Measurements from ENCODE around the gene TM9SF3.
"Not testable (repeated sequence)": the region's sequence is repeated elsewhere in the genome, so short reads cannot be mapped to it uniquely, and the experiment has no call there.

Gene TM9SF3

DNA sequence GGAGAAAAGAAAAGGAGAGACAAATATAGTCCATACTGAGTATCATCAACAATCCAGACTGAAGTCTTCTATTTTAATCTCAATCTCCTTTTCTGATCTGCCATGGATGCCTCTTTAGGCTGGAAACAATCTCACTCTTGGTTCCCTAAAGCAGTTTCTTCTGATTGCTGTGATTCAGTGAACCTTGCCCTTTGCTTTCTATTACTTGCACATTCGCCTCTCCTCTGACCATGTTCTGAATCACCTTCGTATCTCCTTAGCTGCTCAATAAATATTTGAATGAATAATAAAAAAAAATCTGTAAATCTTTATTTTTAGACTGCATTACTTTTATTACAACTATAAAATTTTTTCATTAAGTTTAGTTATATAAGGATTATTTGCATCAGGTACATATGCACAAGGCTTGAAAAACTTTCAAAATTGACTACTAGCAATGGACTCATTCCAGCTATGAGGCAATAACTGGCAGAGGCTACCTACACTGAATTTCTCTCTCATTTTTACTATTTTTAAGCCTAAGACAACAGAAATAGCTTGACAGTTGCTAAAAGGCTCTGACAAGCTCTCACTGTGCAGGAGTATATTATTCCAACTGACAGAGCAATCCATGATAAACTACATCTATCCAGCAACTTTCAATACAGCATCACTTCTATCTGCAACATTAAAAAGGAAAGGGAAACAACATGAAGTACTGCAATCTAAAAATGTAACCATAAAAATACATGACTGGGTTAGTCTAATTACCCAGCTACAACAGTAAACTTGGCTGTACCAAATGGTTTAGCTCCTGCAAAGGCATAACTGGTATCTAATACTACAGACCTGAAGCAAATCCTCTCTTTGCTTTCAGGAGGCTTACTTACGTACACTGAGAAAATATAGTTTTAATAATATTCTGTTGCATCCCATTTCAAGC is 25.6 kb downstream of the TM9SF3 start:
- no peak for DNase-seq

GRCh38 chr10:96560489-96560888 is 26.3 kb downstream of the TM9SF3 start:
- DNase-seq = no peak

DNA sequence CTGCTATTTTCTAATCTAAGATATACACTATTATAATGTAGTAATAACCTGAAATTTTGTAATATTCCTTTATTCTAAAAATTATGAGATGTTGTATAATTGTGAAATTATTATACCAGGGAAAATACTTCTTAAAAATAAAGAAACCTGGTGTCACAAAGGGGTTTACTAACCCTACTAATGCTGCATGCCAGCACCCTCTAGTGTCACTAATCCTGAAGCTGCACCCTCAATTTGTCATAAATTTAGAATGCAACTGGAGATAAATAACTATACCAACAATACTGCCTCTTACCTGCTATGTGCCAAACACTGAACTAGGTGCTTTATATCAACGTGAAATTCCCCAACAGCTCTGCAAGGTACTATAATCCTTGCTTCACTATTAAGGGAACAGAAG is 30.8 kb downstream of the TM9SF3 start:
- DNase-seq = peak; percentile 15

GRCh38 chr10:96555330-96555729 is 31.5 kb downstream of the TM9SF3 start:
- no peak for DNase-seq

DNA sequence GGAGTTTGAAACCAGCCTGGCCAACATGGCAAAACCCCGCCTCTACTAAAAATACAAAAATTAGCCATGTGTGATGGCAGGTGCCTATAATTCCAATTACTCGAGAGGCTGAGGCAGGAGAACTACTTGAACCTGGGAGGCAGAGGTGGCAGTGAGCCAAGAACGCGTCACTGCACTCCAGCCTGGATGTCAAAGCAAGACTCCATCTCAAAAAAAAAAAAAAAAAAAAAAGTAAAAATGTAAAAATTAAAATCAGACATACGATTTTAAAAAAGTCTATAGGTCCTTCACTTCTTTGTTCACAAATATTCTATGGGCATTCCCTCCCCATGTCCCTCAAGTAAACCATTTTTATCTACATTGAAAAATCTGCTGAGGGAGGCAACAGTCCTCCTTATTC is 38.2 kb downstream of the TM9SF3 start:
- DNase-seq = no peak

DNA sequence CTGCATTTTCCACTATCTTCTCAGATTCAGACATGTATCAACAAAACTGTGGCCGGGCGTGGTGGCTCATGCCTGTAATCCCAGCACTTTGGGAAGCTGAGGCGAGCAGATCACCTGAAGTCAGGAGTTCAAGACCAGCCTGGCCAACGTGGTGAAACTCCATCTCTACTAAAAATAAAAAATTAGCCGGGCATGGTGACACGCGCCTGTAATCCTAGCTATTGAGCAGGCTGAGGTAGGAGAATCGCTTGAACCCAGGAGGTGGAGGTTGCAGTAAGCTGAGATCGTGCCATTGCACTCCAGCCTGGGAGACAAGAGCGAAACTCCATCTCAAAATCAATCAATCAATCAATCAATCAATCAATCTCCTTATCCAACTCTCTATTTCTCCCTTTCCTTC is 41.3 kb downstream of the TM9SF3 start:
- not testable (repeated sequence) for DNase-seq

GRCh38 chr10:96541921-96542320 is 44.9 kb downstream of the TM9SF3 start:
- DNase-seq = no peak

DNA sequence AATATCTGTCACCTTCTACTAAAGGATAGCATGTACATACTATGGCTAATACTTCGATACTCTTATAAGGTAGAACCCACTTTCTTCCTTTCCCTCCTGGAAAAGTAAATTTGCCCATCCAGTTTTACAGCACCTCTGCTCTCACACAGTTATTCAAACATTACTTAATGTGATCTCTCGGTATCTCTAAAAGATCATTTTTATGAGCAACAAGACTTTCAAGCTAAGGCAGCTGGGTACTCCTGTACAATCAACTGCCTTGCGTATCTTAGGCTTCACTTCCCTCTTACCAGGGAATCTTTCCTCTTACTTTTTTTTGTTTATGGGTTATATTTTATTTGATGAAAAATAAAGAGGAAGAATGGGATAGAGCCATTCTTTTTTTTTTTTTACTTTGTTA is 46.6 kb downstream of the TM9SF3 start:
- DNase-seq = no peak

- no peak for DNase-seq
These were observed 48.1 kb downstream of the TM9SF3 start for GRCh38 chr10:96538683-96539082.

DNA sequence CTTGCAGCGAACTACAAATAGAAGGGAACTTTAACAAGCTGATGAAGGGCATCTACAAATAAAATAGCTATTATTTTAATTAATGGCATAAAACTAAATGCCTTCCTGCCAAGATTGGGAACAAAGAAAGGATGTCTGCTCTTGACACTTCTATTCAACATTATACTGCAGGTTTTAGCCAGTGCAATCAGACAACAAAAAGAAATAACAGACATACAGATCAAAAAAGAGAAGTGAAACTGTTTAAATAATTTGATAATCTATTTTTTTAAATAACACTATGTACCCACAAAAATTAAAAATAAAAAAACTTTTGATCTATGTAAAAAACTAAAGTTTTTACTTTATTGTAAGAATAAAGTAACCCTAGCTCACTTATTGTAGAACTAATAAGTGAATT is 50.7 kb downstream of the TM9SF3 start:
- DNase-seq = no peak

DNA sequence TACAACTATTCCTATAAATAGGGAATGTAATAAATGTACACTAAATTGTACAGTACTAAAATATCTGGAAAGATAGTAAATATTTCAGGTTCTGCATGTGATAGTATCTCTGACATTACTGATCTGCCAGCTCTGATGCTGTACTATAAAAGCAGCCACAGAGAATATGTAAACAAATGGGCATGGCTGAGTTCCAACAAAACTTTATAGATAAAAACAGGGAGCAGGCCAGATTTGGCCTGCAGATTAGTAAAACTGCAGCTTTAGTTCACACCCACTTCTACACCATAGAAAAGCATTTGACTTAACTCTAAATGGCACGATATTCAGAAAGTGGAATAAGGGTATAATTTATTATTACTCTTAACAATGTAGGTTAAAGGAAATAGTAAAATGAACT is 54.3 kb downstream of the TM9SF3 start:
- no peak for DNase-seq

DNA sequence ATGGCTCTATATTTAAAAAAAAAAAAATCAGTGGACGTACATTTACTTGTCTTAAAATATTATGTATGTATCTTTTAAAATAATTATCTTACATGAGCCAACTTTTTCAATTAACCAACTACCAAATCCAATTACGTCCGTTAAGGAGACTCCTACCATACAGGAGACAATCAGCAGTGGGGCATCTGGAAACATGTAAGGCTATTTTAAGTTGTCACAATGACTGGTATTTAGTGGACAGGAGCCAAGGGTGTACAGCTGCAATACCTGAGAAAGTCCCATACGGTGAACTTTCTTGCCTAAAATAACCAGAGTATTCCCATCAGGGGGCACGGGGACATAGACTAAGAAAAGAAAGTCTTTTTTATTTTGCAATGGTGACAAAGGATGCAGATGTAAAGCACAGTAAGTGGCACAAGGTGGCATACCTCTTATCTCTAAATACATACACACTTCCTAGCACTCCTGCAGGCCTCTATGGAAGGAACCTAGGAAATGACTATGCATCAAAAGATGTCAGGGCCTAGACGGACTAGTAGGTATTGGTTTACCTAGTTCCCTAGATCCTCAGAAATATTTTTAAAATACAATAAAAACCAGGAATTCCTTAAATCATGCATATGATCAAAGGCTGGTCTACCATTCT is 57.1 kb downstream of the TM9SF3 start:
- DNase-seq = peak; percentile 5

- no peak for DNase-seq
These were observed 62.1 kb downstream of the TM9SF3 start for GRCh38 chr10:96524741-96525140.

DNA sequence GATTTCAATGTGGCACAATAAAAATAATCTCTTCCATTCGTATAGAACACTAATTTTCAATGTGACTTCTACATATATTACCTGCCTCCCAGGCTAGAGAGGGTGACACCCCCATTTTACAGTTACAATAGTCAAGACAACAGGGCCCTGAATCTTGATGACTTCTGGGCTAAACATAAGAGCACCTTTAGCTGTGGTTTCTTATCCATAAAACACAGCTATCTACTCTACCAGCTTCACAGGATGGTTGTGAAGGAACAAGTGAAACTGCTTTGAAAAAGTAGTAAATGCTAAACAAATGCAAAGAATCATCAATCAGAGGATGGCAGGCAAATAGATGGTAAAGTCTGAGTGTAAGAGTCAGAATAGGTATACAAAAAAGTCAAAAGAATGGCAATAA is 69.5 kb downstream of the TM9SF3 start:
- no peak for DNase-seq

DNA sequence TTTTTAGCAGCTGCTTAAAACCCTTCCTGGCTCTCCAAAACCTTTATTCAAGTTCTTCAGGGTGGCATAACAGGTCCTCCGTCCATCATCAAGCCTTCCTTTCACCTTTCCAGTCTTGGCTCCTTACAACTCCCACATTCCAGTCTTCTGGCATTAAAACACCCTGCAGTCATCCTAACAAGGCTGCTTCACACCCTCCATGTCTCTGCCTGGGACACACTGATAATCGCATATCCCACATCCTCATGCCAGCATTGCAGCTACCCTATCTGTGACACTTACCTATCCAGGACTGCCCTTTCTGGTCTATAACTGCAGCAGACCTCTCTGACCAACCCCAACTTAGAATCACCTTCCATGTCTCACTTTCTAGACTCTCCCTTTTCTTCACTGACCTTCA is 70.5 kb downstream of the TM9SF3 start:
- DNase-seq = no peak

DNA sequence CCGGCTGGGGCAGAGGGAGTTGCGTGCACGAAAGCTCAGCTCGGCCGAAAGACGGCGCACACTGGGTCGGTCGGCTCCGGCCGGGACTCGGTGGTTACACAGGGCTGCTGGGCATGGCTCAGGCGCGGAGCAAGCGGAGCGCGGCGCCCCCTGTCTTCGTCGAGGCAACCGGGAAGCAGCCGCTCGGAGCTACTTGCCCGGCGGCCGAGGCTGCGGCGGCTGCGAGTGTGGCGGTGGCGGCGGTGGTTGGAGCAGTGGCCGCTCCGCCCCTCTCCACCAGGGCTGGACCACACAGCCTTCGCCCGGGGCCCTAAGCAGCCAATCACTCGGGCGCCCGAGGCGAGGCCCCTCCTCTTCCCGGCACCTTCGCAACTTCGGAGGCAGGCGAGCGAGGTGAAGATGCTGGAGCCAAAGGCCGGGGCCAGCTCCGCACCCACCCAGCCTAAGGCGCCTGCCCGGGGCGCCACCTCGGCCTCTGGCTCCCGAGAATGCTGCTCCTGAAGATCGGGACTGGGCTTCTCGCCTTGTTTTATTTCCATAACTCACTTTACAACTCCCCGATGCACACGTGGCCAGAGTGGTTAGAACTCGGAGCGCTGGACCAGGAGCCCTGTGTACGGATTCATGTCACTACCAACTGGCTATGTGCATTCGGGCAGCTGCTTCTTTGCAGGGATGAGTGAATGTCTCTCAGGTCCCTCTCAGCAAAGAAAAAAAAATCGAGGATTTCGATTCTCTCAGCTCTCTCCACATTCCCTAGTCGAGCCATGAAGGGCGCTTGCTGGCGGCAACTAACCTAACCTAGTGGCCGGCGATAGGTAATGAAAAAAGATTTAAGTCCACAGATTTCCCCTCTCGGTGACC is 72.9 kb downstream of the TM9SF3 start, which contains the start of gene TLL2:
TSS of gene TLL2 (minus strand) at position 229 of the 864 bp plus-strand sequence. CDS start 241 bp downstream, outside the sequence.
- DNase-seq = peak; percentile 91

GRCh38 chr10:96513305-96513697 is 73.5 kb downstream of the TM9SF3 start:
- DNase-seq = no peak

- DNase-seq = peak; percentile 25
These were observed 74.1 kb downstream of the TM9SF3 start for GRCh38 chr10:96512524-96513304.

GRCh38 chr10:96511044-96511945 is 75.5 kb downstream of the TM9SF3 start:
- DNase-seq = peak; percentile 69

DNA sequence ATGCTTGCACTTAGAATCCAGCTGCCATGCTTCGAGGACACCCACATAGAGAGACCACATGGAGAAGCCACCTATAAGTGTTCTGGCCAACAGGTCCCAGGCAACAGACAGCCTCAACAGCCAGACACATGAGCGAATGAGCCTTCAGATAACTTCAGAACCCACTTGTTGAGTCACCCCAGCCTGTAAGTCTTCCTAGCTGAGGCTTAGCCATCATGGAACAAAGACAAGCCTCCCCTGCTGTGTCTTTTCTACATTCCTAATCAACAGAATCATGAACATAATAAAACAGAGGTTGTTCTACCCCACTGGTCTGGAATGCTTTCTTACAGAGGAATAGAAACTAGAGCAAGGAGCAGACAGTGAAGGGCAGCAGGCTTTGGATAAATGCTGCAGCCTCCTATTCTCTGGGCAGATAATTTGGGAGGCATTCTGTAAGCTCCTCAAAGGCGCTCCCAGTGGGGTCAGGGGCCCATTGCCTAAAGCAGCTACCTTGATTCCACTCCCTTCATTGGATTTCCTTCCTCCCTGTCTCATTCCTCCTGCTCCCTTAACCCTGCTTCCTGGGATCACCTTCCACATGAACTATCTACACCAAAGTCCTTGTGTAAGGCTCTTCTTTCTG is 77.7 kb downstream of the TM9SF3 start:
- DNase-seq = no peak

- DNase-seq = no peak
These were observed 79.8 kb downstream of the TM9SF3 start for GRCh38 chr10:96507044-96507443.
